HL-60 (cell line): ENCODE data around the gene AMFR.
"Not testable (repeated sequence)": the region's sequence is repeated elsewhere in the genome, so short reads cannot be mapped to it uniquely, and the experiment has no call there.

Source experiments
- DNase-seq, 2 experiments: peaks; one replicate each; pipeline ENCODE4 v3.0.0-alpha.2; 2010 to 2020; ENCODE audit warnings: low read depth in 1 of 2, low spot score in 1 of 2
- H3K27ac ChIP-seq: fragments of 250-450 bp; sonication (Bioruptor Pico); replicated peaks from 2 replicates; pipeline ENCODE4 v1.5.1; 2020; ENCODE audit warnings: mild to moderate bottlenecking, moderate library complexity
- H3K27me3 ChIP-seq: fragments of 250-450 bp; sonication (Bioruptor Pico); 2 replicates; pipeline ENCODE4 v1.5.1; 2021; ENCODE audit warnings: mild to moderate bottlenecking, moderate library complexity; ENCODE audit not compliant: insufficient read depth, poor library complexity, severe bottlenecking
- H3K4me3 ChIP-seq: replicated peaks from 2 replicates; pipeline ENCODE4 v1.5.1; 2011; ENCODE audit warnings: mild to moderate bottlenecking, control low read depth, low read length; ENCODE audit not compliant: insufficient read depth
- GABPA ChIP-seq: IDR thresholded peaks from 2 replicates; pipeline ENCODE4 v1.6.1; 2012; ENCODE audit warnings: low read depth
- POLR2AphosphoS5 ChIP-seq: IDR thresholded peaks from 2 replicates; pipeline ENCODE4 v1.6.1; 2012; ENCODE audit warnings: low read depth
- SPI1 ChIP-seq: IDR thresholded peaks from 2 replicates; pipeline ENCODE4 v1.6.1; 2012; ENCODE audit warnings: low read depth, mild to moderate bottlenecking, borderline replicate concordance
- TF ChIP-seq, protein P1 (sequence below): IDR thresholded peaks from 2 replicates; pipeline ENCODE4 v1.6.1; 2012; ENCODE audit warnings: low read depth; ENCODE audit not compliant: insufficient replicate concordance
- TF ChIP-seq, protein P2 (sequence below): IDR thresholded peaks from one replicate; pipeline ENCODE4 v1.5.1; 2011; ENCODE audit warnings: low read length, control low read depth, inconsistent platforms; ENCODE audit not compliant: insufficient read depth

Gene AMFR

DNA sequence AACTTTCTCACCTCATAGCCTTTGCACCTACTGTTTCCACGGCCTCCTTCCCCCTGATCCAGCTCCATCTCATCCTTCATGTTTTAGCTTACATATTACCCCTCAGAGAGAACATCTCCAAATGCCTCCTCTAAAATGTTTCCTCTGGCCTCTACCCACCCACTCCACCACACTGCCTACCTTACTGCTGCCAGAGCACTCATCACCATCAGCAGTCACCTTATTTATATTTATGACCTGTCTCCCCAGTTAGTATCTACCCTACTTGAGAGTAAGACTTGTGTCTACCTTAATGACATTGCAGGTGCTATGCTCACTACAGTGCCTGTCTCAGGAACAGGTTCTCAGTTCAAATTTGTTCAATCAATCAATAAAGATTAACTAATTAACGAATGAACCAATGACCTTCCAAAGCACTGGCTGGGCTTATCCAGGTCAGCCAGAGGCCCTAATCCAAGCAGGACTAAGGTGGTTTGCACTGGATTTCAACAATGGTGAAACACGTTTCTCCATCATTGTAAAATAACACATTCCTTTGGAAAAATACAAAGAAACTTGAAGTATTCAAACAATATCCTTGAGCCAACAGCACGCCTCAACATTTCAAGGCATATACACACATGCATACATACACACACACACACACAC, 41.1 kb downstream of the AMFR start:
- H3K27me3 ChIP-seq: no peaks in the 10 kb centered on the region

DNA sequence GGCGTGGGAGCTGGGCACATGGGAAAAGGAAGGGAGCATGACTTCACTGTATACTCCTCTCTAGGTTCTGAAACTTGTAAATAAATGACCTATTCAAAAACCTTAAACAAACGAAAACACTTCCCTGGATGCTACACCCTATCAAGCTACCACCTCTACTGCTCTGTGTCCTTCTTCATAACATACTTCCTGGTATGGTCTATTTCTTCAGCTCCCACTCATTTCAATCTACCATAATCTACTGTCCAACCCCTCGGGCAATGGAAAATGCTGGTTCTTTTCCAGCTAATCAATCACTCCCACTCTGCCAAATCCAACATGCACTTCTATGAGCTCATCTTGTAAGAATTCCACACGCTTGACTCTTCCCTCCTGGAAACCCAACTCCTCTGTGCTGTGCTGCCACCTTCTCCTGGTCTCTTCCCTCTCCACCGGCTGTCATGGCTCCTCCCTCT, 42.4 kb downstream of the AMFR start:
- no peak for DNase-seq
- Histone ChIP-seq H3K4me3 (no peak overlapping the region), H3K27ac (no peak overlapping the region), H3K27me3 (no peaks in the 10 kb centered on the region)
- TF ChIP-seq, protein P1, sequence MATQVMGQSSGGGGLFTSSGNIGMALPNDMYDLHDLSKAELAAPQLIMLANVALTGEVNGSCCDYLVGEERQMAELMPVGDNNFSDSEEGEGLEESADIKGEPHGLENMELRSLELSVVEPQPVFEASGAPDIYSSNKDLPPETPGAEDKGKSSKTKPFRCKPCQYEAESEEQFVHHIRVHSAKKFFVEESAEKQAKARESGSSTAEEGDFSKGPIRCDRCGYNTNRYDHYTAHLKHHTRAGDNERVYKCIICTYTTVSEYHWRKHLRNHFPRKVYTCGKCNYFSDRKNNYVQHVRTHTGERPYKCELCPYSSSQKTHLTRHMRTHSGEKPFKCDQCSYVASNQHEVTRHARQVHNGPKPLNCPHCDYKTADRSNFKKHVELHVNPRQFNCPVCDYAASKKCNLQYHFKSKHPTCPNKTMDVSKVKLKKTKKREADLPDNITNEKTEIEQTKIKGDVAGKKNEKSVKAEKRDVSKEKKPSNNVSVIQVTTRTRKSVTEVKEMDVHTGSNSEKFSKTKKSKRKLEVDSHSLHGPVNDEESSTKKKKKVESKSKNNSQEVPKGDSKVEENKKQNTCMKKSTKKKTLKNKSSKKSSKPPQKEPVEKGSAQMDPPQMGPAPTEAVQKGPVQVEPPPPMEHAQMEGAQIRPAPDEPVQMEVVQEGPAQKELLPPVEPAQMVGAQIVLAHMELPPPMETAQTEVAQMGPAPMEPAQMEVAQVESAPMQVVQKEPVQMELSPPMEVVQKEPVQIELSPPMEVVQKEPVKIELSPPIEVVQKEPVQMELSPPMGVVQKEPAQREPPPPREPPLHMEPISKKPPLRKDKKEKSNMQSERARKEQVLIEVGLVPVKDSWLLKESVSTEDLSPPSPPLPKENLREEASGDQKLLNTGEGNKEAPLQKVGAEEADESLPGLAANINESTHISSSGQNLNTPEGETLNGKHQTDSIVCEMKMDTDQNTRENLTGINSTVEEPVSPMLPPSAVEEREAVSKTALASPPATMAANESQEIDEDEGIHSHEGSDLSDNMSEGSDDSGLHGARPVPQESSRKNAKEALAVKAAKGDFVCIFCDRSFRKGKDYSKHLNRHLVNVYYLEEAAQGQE: no peak
- TF ChIP-seq GABPA (no peak), POLR2AphosphoS5 (no peak), SPI1 (no peak)
- TF ChIP-seq, protein P2, sequence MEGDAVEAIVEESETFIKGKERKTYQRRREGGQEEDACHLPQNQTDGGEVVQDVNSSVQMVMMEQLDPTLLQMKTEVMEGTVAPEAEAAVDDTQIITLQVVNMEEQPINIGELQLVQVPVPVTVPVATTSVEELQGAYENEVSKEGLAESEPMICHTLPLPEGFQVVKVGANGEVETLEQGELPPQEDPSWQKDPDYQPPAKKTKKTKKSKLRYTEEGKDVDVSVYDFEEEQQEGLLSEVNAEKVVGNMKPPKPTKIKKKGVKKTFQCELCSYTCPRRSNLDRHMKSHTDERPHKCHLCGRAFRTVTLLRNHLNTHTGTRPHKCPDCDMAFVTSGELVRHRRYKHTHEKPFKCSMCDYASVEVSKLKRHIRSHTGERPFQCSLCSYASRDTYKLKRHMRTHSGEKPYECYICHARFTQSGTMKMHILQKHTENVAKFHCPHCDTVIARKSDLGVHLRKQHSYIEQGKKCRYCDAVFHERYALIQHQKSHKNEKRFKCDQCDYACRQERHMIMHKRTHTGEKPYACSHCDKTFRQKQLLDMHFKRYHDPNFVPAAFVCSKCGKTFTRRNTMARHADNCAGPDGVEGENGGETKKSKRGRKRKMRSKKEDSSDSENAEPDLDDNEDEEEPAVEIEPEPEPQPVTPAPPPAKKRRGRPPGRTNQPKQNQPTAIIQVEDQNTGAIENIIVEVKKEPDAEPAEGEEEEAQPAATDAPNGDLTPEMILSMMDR: no peak

More for the DNA sequence above, 41.1 kb downstream of the AMFR start:
- Histone ChIP-seq H3K27ac (no peak overlapping the region), H3K4me3 (no peak overlapping the region)
- no peak for TF ChIP-seq POLR2AphosphoS5
- TF ChIP-seq SPI1: no peak
- TF ChIP-seq, protein P2: no peak
- TF ChIP-seq GABPA: no peak
- TF ChIP-seq, protein P1: no peak
- no peak for DNase-seq

DNA sequence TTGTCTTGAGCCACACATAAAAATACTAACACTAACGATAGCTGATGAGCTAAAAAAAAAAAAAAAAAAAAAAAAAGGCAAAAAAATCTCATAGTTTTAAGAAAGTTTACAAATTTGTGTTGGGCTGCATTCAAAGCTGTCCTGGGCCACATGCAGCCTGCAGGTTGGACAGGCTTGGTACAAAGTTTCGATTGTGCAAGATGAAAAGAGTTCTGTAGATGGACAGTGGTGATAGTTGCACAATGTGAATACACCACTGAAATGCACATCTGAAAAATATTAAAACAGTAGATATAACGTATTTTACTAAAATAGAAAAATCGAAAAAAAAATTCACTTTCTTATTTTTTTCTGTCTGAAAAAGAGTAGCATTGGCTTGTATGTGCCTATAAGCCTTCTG, 42.9 kb downstream of the AMFR start:
- no peak for DNase-seq
- Histone ChIP-seq H3K4me3 (no peak overlapping the region), H3K27me3 (no peaks in the 10 kb centered on the region), H3K27ac (no peak overlapping the region)
- TF ChIP-seq POLR2AphosphoS5: no peak
- no peak for TF ChIP-seq GABPA
- no peak for TF ChIP-seq SPI1
- TF ChIP-seq, protein P2: no peak
- TF ChIP-seq, protein P1: no peak

DNA sequence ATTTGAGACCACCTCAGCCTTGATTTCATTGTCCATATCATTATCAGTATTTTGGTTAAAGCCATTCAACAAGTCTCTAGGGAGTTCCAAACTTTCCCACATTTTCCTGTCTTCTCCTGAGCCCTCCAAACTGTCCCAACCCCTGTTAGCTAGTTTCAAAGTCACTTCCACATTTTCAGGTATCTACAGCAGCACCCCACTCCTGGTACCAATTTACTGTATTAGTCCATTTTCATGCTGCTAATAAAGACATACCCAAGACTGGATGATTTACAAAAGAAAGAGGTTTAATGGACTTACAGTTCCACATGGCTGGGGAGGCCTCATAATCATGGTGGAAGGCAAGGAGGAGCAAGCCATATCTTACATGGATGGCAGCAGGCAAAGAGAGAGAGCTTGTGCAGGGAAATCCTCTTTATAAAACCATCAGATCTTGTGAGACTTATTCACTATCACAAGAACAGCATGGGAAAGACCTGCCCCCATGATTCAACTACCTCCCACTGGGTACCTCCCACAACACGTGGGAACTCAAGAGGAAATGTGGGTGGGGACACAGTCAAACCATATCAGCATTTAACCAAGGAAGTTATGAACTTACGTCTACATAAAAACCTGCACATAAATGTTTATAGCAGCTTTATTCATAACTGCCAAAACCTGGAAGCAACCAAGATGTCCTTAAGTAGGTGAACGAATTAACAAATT, 44.4 kb downstream of the AMFR start:
- DNase-seq, H3K27me3 ChIP-seq, H3K27ac ChIP-seq, H3K4me3 ChIP-seq: not testable (repeated sequence)

DNA sequence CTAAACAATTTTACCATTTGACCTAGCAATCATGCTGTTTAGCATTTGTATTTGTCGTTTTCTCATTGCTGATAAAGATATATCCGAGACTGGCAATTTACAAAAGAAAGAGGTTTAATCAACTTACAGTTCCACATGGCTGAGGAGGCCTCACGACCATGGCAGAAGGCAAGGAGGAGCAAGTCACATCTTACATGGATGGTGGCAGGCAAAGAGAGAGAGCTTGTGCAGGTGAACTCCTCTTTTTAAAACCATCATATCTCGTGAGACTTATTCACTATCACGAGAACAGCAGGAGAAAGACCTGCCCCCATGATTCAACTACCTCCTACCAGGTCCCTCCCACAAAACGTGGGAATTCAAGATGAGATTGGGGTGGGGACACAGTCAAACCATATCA, 46.3 kb downstream of the AMFR start:
- H3K27ac ChIP-seq, DNase-seq, H3K4me3 ChIP-seq, H3K27me3 ChIP-seq: not testable (repeated sequence)
